Lower leg skin (tissue), 3 donors: ENCODE data around the gene STRA8.

Experiments
- POLR2A ChIP-seq, 2 donors: fragments of 450-650 bp; IDR thresholded peaks; one replicate each; pipeline ENCODE4 v1.6.1; 2016 to 2017; ENCODE audit warnings: antibody characterized with exemption in 2 of 2, mild to moderate bottlenecking in 1 of 2, moderate library complexity in 1 of 2
- TF ChIP-seq, protein P1 (sequence below), 3 donors: fragments of 450-650 bp; IDR thresholded peaks; one replicate each; pipeline ENCODE4 v1.5.1; 2016; ENCODE audit warnings: antibody characterized with exemption in 3 of 3, mild to moderate bottlenecking in 3 of 3, moderate library complexity in 2 of 3

DNA sequence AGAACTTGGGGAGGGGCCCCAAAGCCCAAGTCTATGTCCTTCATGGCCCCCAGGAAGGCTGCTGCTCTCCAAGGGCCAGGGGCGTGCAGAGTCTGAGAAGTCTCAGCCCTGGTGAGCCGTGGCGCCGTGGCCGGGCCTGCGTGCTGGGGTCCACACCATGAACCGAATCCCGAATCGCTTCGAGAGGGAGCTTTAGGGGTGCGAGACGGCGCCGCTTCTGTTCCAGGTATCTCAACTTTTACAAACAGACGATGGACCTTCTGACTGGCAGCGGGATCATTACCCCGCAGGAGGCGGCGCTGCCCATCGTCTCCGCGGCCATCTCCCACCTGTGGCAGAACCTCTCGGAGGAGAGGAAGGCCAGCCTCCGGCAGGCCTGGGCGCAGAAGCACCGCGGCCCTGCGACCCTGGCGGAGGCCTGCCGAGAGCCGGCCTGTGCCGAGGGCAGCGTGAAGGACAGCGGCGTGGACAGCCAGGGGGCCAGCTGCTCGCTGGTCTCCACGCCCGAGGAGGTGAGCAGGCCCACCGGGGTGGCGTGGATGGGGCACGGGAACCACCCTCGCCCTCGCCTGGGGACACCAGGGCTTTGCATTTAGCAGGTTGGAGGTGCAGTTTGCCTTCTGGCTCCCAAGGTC, 12.7 kb downstream of the STRA8 start:
- TF ChIP-seq, protein P1, sequence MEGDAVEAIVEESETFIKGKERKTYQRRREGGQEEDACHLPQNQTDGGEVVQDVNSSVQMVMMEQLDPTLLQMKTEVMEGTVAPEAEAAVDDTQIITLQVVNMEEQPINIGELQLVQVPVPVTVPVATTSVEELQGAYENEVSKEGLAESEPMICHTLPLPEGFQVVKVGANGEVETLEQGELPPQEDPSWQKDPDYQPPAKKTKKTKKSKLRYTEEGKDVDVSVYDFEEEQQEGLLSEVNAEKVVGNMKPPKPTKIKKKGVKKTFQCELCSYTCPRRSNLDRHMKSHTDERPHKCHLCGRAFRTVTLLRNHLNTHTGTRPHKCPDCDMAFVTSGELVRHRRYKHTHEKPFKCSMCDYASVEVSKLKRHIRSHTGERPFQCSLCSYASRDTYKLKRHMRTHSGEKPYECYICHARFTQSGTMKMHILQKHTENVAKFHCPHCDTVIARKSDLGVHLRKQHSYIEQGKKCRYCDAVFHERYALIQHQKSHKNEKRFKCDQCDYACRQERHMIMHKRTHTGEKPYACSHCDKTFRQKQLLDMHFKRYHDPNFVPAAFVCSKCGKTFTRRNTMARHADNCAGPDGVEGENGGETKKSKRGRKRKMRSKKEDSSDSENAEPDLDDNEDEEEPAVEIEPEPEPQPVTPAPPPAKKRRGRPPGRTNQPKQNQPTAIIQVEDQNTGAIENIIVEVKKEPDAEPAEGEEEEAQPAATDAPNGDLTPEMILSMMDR (IDR thresholded peaks at IDR 0.05): no peak
- TF ChIP-seq POLR2A (IDR thresholded peaks at IDR 0.05): no peak
